H7 (cell line): Measurements from ENCODE around the gene GIMAP1. TPM values are rescaled to one million over a fixed set of nuclear protein-coding genes. Genes with fewer than 3 reads are reported as not detected.

Experiments used
- DNase-seq: peaks from one replicate; pipeline ENCODE4 v3.0.0; 2012
- H3K27me3 ChIP-seq: 2 replicates; pipeline ENCODE4 v1.6.0; 2011; ENCODE audit warnings: mild to moderate bottlenecking, low read length; ENCODE audit not compliant: control insufficient read depth, insufficient read depth
- H3K36me3 ChIP-seq: replicated peaks from 2 replicates; pipeline ENCODE4 v1.5.1; 2011; ENCODE audit warnings: low read length; ENCODE audit not compliant: control insufficient read depth, insufficient read depth
- H3K4me3 ChIP-seq: 2 replicates; pipeline ENCODE4 v1.5.1; 2011; ENCODE audit warnings: low read depth, mild to moderate bottlenecking, control low read depth, low read length, moderate library complexity; ENCODE audit not compliant: insufficient read depth
- total RNA-seq: library from RNA; depleted of rRNA; stranded (reverse); fragments of >200 nt; shearing (Covaris generic); gene quantifications from 2 replicates; pipeline ENCODE4 v1.2.3, GENCODE V29; 2014

GIMAP1 gene
- total RNA-seq, 1 experiment from 2014 or later: not detected

DNA sequence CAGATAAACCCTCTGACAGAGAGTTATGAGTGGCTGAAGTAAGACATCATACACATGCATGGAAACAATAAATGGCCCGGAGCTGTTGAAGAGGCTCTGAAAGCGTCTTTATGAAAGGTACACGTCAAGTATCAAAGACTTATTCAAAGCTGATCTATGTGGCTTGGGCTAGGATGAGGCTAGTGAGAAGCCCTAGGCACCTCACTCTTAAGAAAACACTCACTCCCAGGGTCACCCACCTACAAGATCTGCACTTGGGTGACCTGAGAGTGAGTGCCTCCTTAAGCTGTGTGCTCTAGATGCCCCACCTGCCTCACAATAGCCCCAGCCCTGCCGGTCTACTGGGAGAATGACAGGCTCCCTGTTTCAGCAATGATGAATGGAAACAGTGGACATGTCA, 1.1 kb upstream of the GIMAP1 start:
- H3K4me3 ChIP-seq: no peak overlapping the region
- peaks cover 15% of the 10 kb centered on the region for H3K27me3 ChIP-seq
- no peaks in the 10 kb centered on the region for H3K36me3 ChIP-seq
- no peak for DNase-seq

DNA sequence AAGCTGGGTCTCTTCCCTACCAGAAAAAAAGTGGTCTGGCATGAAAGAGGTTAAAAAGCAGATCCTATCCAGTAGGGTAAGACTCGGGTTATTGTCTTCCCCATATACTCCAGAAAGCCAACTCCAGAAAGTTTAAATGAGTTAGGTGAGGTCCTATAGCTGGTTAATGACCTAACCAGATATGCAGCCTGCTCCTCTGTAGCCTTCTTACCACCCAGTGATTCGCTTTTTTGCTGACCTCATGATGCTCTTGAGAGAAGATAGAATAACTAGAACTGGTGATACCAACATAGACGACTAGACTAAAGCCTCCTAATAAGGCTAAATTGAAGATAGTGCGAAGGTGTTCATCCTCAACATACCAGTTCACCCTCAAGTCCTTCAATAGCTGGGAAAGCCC, 675 bp upstream of the GIMAP1 start:
- Histone ChIP-seq H3K4me3 (no peak overlapping the region), H3K36me3 (no peaks in the 10 kb centered on the region), H3K27me3 (peaks cover 15% of the 10 kb centered on the region)
- no peak for DNase-seq

DNA sequence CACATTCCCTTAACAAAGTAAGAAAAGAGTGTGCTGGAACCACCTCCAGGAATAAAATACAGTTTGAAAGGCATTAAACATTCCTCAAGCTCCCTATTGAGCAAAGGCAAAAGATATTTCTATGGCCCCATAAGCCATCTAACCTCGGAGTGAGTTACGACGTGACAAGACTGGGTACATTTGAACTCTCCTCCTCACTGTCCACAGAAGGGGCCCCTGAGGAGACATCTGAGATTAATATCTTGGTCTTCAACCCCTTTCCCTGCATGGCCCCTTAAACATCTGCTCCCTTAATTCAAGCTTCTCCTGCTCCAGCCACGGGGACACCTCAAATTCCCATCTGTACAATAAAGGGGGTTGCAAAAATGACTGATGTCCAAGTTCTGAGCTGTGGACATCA, 526 bp downstream of the GIMAP1 start:
- no peaks in the 10 kb centered on the region for H3K36me3 ChIP-seq
- H3K27me3 ChIP-seq: peaks cover 17% of the 10 kb centered on the region
- H3K4me3 ChIP-seq: no peak overlapping the region
- no peak for DNase-seq

DNA sequence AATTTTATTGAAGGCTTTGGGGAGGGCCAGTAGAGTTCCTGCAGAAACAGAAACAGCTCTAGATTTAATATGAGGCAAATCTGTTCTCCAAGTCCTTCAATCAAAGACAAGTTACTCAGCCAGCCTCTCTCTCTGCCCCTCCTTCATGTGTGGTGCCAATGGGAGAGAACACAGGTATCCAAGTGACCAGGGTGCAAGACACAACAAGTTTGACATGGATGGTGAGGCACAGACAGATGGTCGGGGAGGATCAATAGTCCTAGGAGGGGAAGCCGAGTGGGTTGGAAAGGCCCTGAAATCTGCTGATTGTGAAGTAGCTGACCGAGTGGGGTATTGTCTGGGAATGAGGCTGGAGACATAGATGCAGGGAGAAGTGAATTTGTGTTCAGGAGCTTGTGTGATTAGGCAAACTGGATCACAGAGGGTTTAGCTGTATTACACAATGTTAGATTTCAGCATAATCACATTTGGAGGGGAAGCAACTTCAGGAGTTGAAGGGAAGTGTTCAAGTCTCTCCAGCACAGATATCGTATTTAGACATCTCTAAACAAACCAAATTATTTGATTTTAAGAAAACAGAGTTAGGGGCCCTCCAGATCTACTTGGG, 1.5 kb downstream of the GIMAP1 start:
- no peak for DNase-seq
- Histone ChIP-seq H3K27me3 (peaks cover 18% of the 10 kb centered on the region), H3K36me3 (no peaks in the 10 kb centered on the region), H3K4me3 (no peak overlapping the region)

DNA sequence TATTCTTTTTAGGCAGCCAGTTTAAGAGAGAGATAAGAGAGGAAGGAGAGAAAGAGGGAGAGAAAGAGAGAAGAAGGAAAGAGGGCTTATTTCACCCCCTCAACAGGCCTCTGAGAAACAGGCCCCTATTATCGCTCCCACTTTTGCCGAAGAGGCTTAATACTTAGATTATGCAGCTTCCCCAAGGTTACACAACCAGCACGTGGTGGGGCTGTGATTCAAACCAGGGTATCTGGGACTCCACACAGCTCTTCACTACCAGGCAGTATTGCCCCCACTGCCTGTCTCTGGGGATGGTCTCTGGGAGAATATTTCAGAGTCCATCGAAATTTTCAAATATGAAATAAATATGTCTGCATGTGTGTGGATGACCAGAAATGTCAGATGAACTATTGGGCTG, 3.0 kb downstream of the GIMAP1 start:
- DNase-seq: no peak
- H3K36me3 ChIP-seq: no peaks in the 10 kb centered on the region
- no peak overlapping the region for H3K4me3 ChIP-seq
- H3K27me3 ChIP-seq: peaks cover 20% of the 10 kb centered on the region

DNA sequence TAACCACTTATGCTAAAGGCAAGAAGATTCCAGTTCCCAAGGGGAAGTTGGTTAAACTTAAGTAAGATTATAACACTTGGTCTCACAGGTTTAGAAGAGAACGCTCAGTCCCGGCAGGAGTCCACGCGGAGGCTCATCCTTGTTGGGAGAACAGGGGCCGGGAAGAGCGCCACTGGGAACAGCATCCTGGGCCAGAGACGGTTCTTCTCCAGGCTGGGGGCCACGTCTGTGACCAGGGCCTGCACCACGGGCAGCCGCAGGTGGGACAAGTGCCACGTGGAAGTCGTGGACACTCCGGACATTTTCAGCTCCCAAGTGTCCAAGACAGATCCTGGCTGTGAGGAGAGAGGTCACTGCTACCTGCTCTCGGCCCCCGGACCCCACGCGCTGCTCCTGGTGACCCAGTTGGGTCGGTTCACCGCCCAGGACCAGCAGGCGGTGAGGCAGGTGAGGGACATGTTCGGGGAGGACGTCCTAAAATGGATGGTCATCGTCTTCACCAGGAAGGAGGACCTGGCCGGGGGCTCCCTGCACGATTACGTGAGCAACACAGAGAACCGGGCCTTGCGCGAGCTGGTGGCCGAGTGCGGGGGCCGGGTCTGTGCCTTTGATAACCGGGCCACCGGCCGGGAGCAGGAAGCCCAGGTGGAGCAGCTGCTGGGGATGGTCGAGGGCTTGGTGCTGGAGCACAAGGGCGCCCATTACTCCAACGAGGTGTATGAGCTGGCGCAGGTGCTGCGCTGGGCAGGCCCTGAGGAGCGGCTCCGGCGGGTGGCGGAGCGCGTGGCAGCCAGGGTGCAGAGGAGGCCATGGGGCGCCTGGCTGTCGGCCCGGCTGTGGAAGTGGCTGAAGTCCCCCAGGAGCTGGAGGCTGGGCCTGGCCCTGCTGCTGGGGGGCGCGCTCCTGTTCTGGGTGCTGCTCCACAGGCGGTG, 3.8 kb downstream of the GIMAP1 start:
- peak; percentile 38 for DNase-seq
- no peak overlapping the region for H3K4me3 ChIP-seq
- no peaks in the 10 kb centered on the region for H3K36me3 ChIP-seq
- H3K27me3 ChIP-seq: peaks cover 24% of the 10 kb centered on the region

DNA sequence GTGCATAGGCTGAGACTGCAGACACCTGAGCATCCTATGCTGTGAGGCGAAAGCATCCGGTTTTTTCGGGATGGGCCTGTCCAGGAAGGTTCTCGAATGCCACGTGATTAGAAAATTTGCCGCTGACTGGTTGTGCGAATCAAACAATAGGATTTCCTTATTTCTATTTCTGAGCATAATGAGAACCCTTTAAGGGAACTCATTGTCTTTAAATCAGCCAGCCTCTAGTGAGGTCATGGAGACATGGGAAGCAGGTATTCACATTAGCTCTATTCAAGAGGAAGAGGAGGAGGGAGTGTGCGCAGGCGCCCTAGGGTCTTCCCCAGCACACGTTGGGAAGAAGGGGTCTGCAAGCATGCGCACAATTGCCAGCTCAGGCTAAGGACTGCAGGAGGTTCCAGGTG, 5.6 kb downstream of the GIMAP1 start:
- Histone ChIP-seq H3K36me3 (no peaks in the 10 kb centered on the region), H3K27me3 (peaks cover 22% of the 10 kb centered on the region), H3K4me3 (no peak overlapping the region)
- no peak for DNase-seq

DNA sequence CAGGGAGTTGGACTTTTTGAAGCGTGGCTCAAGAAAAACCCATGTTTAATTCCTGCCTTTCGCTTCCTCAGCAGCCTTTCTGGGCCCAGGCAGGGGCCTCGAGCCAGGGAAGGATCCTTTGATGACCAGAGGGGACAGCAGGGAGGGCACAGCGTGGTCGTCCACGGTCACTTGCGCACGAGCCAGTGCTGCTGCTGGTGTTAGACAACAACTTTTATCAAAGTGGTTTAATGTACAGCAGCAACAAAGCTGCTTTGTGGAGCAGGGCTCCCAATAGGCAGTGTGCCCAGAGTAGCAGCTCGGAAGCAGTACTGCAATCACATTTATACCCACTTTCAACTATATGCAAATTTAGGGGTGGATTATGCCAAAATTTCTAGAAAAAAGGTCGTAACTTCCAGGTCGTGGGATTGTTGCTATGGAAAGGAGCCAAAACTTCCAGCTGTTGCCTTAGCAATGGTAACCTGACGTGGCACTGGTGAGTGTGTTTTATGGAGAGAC, 6.1 kb downstream of the GIMAP1 start:
- Histone ChIP-seq H3K36me3 (no peaks in the 10 kb centered on the region), H3K4me3 (no peak overlapping the region), H3K27me3 (peaks cover 26% of the 10 kb centered on the region)
- DNase-seq: no peak

DNA sequence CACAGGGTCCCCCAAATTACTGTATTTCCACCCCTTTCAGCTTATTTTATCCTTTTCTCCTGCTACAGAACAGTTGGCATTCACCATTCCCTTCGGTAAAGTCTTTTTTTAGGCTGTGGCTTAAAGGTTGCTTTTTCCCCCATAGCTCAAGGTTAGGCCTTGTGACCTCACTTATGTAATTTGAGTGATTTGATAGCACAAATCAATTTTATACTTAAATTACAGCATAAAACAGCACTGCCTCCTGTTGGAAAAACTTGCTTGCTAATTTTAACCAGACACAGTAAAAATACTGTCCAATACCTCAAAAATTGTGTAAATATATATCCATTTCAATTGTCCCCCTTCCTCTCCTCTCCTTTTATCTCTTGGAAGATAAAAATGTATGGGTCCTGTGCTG, 7.1 kb downstream of the GIMAP1 start:
- H3K27me3 ChIP-seq: peaks cover 21% of the 10 kb centered on the region
- no peak for DNase-seq
- H3K4me3 ChIP-seq: no peak overlapping the region
- H3K36me3 ChIP-seq: no peaks in the 10 kb centered on the region

DNA sequence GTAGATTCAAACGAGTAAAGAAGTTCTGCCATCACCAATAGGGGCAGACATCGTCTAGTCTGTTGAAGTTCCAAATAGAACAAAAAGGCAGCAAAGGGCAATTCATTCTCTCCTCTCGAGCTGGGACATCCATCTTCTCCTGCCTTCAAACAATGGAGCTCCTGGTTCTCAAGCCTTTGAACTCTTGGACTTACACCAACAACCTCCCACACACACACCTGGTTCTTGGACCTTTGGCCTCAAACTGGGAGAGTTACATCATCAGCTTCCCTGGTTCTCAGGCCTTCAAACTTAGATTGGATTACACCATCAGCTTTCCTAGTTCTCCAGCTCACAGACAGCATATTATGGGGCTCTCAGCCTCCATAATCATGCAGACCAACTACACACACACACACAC, 11.0 kb downstream of the GIMAP1 start:
- Histone ChIP-seq H3K4me3 (no peak overlapping the region), H3K27me3 (peaks cover 49% of the 10 kb centered on the region), H3K36me3 (no peaks in the 10 kb centered on the region)
- no peak for DNase-seq

DNA sequence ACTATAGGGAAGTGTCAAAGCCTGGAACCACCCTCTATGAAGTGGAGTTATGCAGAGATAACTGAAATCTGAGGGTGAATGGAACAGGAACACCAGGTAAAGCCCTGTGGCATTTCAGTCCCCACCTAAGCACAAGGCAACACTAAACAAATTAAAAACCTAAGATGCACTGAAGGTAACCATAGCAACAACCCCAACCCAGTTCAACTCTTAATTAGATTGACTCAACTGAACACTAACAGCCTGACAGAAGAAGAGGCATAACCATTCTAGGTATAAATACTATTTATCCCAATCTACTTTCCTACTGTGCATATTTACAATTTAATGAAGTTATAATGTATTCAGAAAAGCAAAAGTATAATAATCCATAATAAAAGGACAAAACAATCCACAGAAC, 11.6 kb downstream of the GIMAP1 start:
- no peak overlapping the region for H3K4me3 ChIP-seq
- peaks cover 54% of the 10 kb centered on the region for H3K27me3 ChIP-seq

DNA sequence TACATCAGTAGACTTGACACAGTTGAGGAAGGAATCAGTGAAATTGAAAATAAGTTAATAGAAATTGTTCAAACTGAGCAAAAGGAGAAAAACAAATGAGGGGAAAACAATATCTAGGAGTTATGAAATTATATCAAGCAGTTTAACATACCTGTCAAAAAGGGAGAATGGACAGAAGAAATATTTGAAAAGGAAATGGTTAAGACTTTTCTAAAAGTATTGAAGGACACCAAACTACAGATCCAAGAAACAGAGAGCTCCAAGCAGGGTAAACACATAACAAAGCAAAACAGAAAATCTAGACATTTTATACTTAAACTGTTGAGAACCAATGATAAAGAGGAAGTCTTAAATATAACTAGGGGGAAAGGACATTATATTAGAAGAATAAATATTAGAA, 12.2 kb downstream of the GIMAP1 start:
- Histone ChIP-seq H3K36me3 (no peaks in the 10 kb centered on the region), H3K27me3 (peaks cover 58% of the 10 kb centered on the region), H3K4me3 (no peak overlapping the region)
- DNase-seq: no peak

More for the DNA sequence above, 11.6 kb downstream of the GIMAP1 start:
- H3K36me3 ChIP-seq: no peaks in the 10 kb centered on the region
- DNase-seq: no peak

DNA sequence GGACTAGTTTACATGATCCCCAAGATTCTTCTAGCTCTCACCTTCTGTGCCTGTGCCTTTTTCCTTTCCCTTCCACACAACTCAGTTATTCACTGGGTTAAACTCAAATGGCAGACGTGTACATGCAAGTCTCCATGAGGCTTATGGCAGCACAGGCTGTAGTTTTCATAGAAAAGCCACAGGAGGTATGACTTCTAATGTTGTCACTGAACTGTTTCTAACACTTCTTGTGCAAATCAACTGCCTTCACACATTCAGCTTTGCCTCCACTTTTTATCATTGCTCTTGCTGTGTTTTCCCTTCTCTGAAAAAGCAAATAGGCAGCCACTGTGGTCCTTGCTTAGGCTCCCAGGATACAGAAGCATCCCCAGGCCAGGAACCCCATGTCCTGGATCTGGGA, 15.5 kb downstream of the GIMAP1 start:
- no peak overlapping the region for H3K4me3 ChIP-seq
- no peaks in the 10 kb centered on the region for H3K36me3 ChIP-seq
- peaks cover 77% of the 10 kb centered on the region for H3K27me3 ChIP-seq
- DNase-seq: no peak

DNA sequence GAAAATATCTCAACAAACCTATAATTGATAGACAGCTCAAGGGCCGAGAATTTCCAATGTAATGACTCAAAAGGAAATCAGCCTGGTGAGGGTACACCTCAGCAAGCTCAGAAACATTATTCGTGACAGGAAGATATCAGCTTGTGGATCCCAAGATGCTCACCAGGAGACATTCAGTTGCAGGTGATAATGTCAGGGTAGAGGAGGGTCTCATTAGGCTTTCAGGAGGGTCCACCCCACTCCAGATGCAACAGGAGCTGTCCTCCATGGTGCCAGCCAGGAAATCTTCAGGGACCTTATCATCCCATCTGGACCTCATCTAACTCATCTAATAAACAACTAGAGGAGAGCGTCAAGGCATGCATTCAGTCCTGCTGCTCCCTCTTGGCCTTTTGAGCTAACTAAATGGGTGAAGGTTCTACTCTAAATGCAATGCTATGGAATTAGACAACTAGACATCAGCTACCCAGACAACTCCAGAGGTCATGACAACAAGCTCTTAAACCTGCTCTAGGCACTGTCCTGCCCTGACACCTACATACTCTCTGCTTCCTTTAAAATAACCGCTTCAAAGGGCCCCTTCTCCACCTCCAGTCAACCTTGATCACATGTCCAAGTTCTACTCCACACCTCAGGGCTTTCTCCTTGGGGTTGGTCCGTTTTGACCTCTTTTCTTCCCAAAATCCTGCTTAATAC, 16.5 kb downstream of the GIMAP1 start:
- H3K4me3 ChIP-seq: no peak overlapping the region
- H3K27me3 ChIP-seq: peaks cover 82% of the 10 kb centered on the region
- no peak for DNase-seq
- no peaks in the 10 kb centered on the region for H3K36me3 ChIP-seq
